NCI-H524 (cell line): ENCODE results near the gene MAPK8.
A peak's percentile ranks its signal among the peaks of the same experiment; 100 is the strongest.

Source experiments
- DNase-seq, 2 experiments: peaks; one replicate each; lab custom pipeline; 2025; lab: John Stamatoyannopoulos, UW

The MAPK8 gene

DNA sequence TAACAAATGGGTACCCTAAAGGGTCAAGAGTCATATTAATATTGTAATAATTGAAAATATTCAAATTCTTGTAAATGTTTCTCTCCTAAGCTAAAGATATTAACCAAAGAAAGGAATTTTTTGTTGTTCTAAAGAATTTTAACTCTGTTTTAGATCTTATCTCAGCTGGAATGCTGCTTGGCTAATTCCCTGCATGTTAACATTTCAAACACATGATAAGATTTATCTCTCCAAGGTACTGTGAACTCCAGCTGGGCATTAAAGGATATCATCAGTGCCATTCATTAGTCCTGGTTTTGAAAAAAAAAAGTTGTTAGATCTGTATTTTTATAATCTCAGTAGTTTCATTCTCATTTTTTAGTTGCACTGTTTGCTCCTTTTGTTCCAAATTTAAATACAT, 76.9 kb downstream of the MAPK8 start:
- DNase-seq = no peak

DNA sequence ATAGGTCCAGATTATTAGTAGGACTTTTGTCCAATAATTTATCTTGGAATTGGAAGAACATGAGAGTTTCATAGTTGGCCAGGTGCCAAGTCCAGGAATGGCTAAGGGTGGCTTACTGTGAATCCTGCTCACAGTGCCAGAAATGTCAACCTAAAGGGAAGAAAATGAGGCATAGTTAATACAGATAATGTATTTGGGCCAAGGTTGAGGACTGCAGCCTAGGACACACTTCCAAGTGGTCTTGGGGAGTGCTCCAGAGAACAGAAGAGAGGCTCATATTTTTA, 78.2 kb downstream of the MAPK8 start:
- no peak for DNase-seq

GRCh38 chr10:48389272-48389671, 82.8 kb downstream of the MAPK8 start:
- peak in 1 of 2 experiments; percentile 1 for DNase-seq

DNA sequence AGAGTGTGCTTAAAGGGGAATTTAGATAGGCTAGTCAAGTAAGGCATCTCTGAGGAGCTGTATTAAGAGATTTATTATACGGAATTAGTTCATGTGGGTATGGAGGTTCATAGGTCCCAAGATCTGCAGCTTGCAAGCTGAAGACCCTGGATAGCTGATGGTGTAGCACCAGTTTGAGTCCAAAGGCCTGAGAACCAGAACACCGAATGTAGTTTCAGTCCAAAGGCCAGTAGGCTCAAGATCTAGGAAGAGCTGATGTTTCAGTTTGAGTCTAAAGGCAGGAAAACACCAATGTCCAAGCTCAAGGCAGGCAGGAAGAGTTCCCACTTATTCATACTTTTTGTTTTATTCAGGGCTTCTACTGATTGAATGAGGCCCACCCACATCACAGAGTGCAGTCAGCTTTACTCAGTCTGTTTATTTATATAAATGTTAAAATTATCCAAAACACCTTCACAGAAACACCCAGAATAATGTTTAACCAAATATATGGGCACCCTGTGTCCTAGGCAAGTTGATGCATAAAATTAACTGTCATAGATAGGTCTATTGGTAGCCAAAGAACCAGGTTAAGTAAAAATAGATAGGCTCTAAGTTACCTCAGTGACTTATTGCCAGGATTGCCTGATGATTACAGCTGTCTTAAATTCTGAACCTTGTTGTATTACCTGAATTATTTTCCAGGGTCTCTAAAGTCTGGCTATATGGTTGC, 83.5 kb downstream of the MAPK8 start:
- no peak for DNase-seq

DNA sequence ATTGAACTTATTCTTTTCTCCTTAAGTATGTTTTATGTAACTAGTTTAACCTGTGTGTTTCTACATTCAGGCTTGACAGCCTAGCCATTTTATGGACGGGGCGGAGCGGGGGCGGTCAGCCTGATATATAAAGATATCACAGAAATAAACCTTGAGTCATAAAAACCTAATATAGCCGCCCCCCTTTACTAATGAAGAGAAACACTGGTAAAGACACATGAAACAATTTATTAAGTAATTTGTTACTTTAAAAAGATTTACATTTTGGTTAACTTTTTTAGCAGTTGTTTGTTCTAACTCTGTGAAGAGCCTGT, 84.0 kb downstream of the MAPK8 start:
- no peak for DNase-seq

GRCh38 chr10:48390933-48391845, 84.7 kb downstream of the MAPK8 start:
- no peak for DNase-seq

GRCh38 chr10:48391994-48392393, 85.5 kb downstream of the MAPK8 start:
- no peak for DNase-seq

DNA sequence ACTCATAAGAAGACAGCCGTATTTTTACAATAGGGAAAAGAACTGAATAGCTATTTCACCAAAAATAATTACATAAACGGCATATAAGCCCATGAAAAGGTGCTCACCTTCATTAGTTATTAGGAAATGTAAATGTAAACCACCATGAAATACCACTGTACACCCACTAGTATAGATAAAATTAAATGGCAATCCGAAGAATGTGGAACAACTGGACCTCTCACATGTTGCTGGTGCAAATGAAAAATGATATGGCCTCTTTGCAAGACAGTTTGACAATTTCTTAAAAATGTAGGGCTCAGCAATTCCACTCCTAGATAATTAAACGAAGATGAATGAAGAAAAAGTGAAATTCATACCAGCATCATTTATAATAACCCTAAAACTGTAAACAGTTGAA, 91.8 kb downstream of the MAPK8 start:
- DNase-seq = no peak

DNA sequence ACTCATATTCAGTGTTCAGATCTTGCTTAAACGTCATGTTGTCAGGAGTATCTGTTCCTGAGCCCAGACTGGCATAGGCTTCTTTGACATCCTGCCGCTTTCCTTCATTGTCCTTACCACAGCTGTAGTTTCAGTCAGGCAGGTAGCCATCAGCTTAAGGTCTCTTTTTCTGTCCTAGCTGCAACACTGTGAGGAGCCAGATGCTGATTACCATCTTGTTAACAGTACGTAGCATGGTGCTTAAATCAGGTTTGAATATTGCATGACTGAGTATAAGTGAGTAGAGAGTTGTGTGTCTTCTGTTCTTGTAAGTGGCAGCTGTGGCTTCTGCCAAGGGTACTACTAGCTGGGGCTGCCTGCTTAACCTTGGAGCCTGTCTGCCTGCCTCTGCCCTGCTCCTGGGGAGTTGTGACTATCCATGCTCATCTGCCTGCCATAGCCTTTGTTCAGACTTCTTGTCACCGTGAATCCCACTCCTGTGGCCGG, 92.6 kb downstream of the MAPK8 start:
- DNase-seq = peak in 1 of 2 experiments; percentile 35

- DNase-seq = no peak
Measured at GRCh38 chr10:48399551-48399950, 93.1 kb downstream of the MAPK8 start.

DNA sequence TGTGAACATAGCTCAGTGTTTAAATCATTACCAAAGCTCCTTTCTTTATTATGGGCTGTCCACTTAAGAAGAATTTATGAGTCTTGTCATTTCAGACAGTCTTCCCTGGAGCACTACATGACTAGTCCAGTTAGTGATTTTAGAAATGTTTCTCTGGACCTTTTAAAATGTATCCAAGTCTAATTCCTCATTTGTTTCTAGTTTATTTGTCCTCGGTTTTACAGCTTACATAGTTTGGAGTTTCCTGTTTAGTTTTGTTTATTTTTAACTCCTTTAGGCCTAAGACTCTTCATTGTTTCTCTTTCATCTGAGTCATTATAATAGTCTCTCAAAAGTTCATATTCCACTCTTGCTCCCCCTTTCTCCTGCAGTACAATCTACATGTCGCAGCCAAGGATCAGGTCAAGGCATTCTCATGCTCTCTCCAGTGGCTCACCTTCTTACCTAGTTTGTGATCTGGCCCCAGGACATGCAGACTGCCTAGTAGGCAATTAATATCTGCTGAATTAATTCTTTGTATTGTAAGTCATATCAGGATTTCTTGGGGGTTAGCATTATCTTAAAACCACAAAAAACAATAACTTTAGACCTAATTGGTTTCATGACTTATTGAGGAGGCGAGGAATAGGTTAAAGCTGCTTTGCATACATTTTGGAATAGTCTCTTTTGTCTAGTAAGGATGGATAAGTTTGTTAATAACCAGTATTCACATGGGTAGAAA, 93.8 kb downstream of the MAPK8 start:
- no peak for DNase-seq

GRCh38 chr10:48400850-48401220, 94.4 kb downstream of the MAPK8 start:
- DNase-seq = no peak

- DNase-seq = no peak
Measured at GRCh38 chr10:48404646-48405045, 98.2 kb downstream of the MAPK8 start.

DNA sequence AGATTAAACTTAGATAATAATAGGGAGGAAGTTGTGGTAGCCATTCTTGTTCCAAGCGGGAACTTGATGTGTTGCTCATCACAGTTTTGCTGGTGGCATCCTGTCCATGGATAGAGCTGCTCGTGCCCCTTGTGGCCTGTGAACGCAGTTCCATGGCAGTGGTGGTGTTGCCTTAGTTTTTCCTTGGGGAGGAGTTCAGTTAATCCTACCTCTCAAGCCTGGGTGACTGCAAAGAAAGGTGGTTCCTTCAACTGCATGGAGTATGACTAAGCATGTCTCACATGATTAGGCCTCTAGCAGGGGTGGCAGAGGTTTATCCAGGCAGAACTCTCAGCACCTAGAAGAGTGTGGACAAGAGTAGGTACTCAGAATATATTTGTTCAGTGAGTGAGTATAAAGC, 99.7 kb downstream of the MAPK8 start:
- no peak for DNase-seq

- DNase-seq = no peak
Measured at GRCh38 chr10:48406658-48407057, 100.2 kb downstream of the MAPK8 start.

DNA sequence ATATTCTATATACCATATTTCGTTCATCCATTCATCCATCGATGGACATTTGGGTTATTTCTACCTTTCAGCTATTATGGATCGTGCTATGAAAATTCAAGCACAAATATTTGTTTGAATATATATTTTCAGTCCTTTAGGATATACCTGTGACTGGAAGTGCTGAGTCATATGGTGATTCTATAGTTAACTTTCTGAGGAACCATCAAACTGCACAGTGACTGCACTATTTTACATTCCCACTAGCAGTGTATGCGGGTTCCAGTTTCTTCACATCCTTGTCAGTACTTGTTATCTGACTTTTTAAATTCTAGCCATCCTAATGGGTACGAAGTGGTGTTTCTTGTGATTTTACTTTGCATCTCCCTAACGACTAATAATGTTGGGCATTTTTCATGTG, 104.0 kb downstream of the MAPK8 start:
- DNase-seq = no peak

DNA sequence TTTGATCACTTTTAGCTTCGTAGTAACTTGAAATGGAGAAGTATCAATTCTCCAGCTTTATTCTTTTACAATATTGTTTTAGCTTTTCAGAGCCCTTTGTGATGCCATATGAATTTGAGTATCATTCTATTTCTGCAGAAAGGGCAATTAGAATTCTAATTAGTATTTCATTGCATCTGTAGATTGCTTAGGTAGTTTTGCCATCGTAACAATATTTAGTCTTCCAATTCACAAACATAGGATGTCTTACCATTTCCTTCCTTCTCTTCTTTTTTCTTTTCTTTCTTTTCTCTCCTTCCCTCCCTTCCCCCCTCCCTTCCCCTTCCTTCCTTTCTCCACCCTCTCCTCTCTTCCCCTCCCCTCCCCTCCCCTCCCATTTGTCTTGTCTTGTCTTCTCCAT, 105.0 kb downstream of the MAPK8 start:
- no peak for DNase-seq

GRCh38 chr10:48412081-48412480, 105.6 kb downstream of the MAPK8 start:
- no peak for DNase-seq

- no peak for DNase-seq
Measured at GRCh38 chr10:48412933-48413332, 106.5 kb downstream of the MAPK8 start.

GRCh38 chr10:48414160-48414559, 107.7 kb downstream of the MAPK8 start:
- no peak for DNase-seq

DNA sequence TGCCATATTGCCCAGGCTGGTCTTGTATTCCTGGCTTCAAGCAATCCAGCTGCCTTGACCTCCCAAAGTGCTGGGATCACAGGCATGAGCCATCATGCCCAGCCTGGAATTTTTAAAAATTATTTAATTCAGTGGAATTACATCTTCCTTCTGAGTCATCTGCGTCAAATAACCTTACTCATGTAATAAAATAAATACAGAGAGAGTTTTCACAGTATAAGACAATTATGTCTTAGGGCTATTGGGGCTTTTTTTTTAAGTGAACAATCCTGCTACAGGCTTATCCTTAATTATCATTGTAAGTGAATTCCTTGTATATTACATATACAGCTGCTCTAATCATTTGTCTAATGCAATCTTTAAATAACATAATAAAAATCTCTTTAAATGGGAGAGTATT, 108.3 kb downstream of the MAPK8 start:
- DNase-seq = no peak

DNA sequence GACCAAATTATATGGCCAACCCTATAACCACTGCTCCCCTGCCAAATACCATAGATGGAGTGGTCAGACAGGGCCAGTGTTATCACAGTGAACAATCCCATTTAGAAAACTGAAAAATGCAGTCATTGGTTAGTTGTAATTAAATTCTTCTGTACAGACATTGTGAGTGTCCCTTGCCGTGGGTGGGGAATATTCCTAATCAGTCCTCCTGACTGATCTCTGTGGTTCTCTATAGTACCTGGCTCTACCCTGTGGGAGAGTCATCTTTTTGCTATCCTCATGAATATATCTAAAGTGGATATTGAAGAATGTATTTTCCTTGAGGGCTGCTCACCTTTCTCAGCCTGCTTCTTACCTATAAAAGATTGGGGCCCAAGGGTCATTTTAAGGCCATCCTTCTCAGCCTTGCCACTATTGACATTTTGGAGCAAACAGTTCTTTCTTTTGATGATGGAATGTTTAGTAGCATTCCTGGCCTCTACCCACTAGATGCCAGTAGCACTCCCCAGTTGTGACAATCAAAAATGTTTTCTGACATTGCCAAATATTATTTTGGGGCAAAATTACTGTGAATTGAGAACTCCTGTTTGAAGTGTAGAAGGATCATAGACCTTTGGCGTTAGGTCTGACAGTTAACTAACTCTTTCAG, 110.2 kb downstream of the MAPK8 start:
- DNase-seq = no peak

GRCh38 chr10:48417374-48417773, 110.9 kb downstream of the MAPK8 start:
- DNase-seq = no peak
